Mesothelial cell of epicardium (in vitro differentiated cells): ENCODE data around the gene CCDC102B. TPM values are rescaled to one million over a fixed set of nuclear protein-coding genes. Genes with fewer than 3 reads are reported as not detected.
A peak's percentile ranks its signal among the peaks of the same experiment; 100 is the strongest.

Experiments used
- DNase-seq, 2 experiments: peaks; one replicate each; pipeline ENCODE4 v3.0.0; 2021; ENCODE audit warnings: low spot score in 2 of 2; ENCODE audit not compliant: unreplicated experiment in 2 of 2
- H3K27ac Mint-ChIP-seq: 2 replicates; pipeline ENCODE4 v1.8.0; 2021; ENCODE audit warnings: mixed read lengths
- H3K27me3 Mint-ChIP-seq: 2 replicates; pipeline ENCODE4 v1.8.0; 2021; ENCODE audit warnings: low read depth, mixed read lengths
- H3K36me3 Mint-ChIP-seq: 2 replicates; pipeline ENCODE4 v1.8.0; 2021; ENCODE audit warnings: mixed read lengths
- H3K4me1 Mint-ChIP-seq: 2 replicates; pipeline ENCODE4 v1.8.0; 2021; ENCODE audit warnings: mixed read lengths
- H3K4me3 Mint-ChIP-seq: 2 replicates; pipeline ENCODE4 v1.8.0; 2021; ENCODE audit warnings: mild to moderate bottlenecking, moderate library complexity, mixed read lengths
- H3K9me3 Mint-ChIP-seq: 2 replicates; pipeline ENCODE4 v1.8.0; 2021; ENCODE audit warnings: mixed read lengths
- CTCF ChIP-seq: fragments of 200-600 bp; sonication (generic); IDR thresholded peaks from one replicate; pipeline ENCODE4 v1.5.0; 2021; ENCODE audit warnings: antibody characterized with exemption; ENCODE audit not compliant: unreplicated experiment
- total RNA-seq: library from RNA; stranded (reverse); gene quantifications from 3 replicates; pipeline ENCODE4 v1.2.1, GENCODE V29; 2021

The CCDC102B gene
- total RNA-seq, 1 donor from 2014 or later = 5.3 TPM

GRCh38 chr18:69008538-69008937, 210.7 kb downstream of the CCDC102B start:
- no peak overlapping the region for H3K27ac Mint-ChIP-seq
- DNase-seq = no peak
- no peak overlapping the region for H3K4me3 Mint-ChIP-seq
- H3K36me3 Mint-ChIP-seq = no peaks in the 10 kb centered on the region
- no peaks in the 10 kb centered on the region for H3K9me3 Mint-ChIP-seq
- H3K4me1 Mint-ChIP-seq = peaks cover 3% of the 10 kb centered on the region
- no peak for TF ChIP-seq CTCF
- H3K27me3 Mint-ChIP-seq = no peaks in the 10 kb centered on the region

GRCh38 chr18:69021211-69021805, 223.4 kb downstream of the CCDC102B start:
- H3K27ac Mint-ChIP-seq = no peak overlapping the region
- no peaks in the 10 kb centered on the region for H3K9me3 Mint-ChIP-seq
- H3K4me1 Mint-ChIP-seq = peaks cover 4% of the 10 kb centered on the region
- TF ChIP-seq CTCF = no peak
- no peaks in the 10 kb centered on the region for H3K27me3 Mint-ChIP-seq
- no peak for DNase-seq
- H3K4me3 Mint-ChIP-seq = no peak overlapping the region
- no peaks in the 10 kb centered on the region for H3K36me3 Mint-ChIP-seq

GRCh38 chr18:69022426-69022825, 224.5 kb downstream of the CCDC102B start:
- Mint-ChIP-seq H3K27me3 (no peaks in the 10 kb centered on the region), H3K9me3 (no peaks in the 10 kb centered on the region), H3K36me3 (no peaks in the 10 kb centered on the region), H3K27ac (no peak overlapping the region), H3K4me1 (peaks cover 4% of the 10 kb centered on the region), H3K4me3 (no peak overlapping the region)
- TF ChIP-seq CTCF = no peak
- no peak for DNase-seq

GRCh38 chr18:69031571-69031970, 233.7 kb downstream of the CCDC102B start:
- no peak overlapping the region for H3K4me3 Mint-ChIP-seq
- H3K4me1 Mint-ChIP-seq = no peaks in the 10 kb centered on the region
- no peaks in the 10 kb centered on the region for H3K9me3 Mint-ChIP-seq
- no peaks in the 10 kb centered on the region for H3K27me3 Mint-ChIP-seq
- no peaks in the 10 kb centered on the region for H3K36me3 Mint-ChIP-seq
- DNase-seq = no peak
- H3K27ac Mint-ChIP-seq = no peak overlapping the region
- no peak for TF ChIP-seq CTCF

GRCh38 chr18:69032009-69032408, 234.1 kb downstream of the CCDC102B start:
- no peaks in the 10 kb centered on the region for H3K9me3 Mint-ChIP-seq
- no peaks in the 10 kb centered on the region for H3K36me3 Mint-ChIP-seq
- H3K4me3 Mint-ChIP-seq = no peak overlapping the region
- H3K27me3 Mint-ChIP-seq = no peaks in the 10 kb centered on the region
- no peak for DNase-seq
- H3K27ac Mint-ChIP-seq = peak overlapping the region; percentile 21
- no peaks in the 10 kb centered on the region for H3K4me1 Mint-ChIP-seq
- TF ChIP-seq CTCF = no peak

GRCh38 chr18:69035756-69036155, 237.9 kb downstream of the CCDC102B start:
- Mint-ChIP-seq H3K27ac (no peak overlapping the region), H3K4me3 (no peak overlapping the region), H3K36me3 (no peaks in the 10 kb centered on the region), H3K4me1 (no peaks in the 10 kb centered on the region), H3K9me3 (no peaks in the 10 kb centered on the region), H3K27me3 (no peaks in the 10 kb centered on the region)
- no peak for TF ChIP-seq CTCF
- no peak for DNase-seq
